Tibial nerve (tissue), 4 donors: ENCODE results near the gene DNAJC5G. TPM values are rescaled to one million over a fixed set of nuclear protein-coding genes. Genes with fewer than 3 reads are reported as not detected.
"Not testable (repeated sequence)": the region's sequence is repeated elsewhere in the genome, so short reads cannot be mapped to it uniquely, and the experiment has no call there.

Experiments used
- DNase-seq, 2 donors: peaks; one replicate each; pipeline ENCODE4 v3.0.0-alpha.2; 2019; ENCODE audit warnings: low spot score in 2 of 2
- H3K27ac ChIP-seq, 4 donors: fragments of 200-600 bp; sonication (generic) in 3 of 4; one replicate each; pipeline ENCODE4 v1.5.1; 2017 to 2019; ENCODE audit warnings: mild to moderate bottlenecking in 1 of 4
- H3K27me3 ChIP-seq, 2 donors: fragments of 200-600 bp; sonication (generic) in 1 of 2; one replicate each; pipeline versions ENCODE4 v1.5.1 to v1.6.0; 2017 to 2019
- H3K36me3 ChIP-seq, 3 donors: fragments of 200-600 bp; sonication (generic); one replicate each; pipeline ENCODE4 v1.5.1; 2018 to 2019
- H3K4me1 ChIP-seq, 4 donors: fragments of 200-600 bp; sonication (generic) in 3 of 4; one replicate each; pipeline ENCODE4 v1.5.1; 2017 to 2019
- H3K4me3 ChIP-seq, 4 donors: fragments of 200-600 bp; sonication (generic) in 3 of 4; one replicate each; pipeline ENCODE4 v1.5.1; 2017 to 2019; ENCODE audit warnings: mild to moderate bottlenecking in 1 of 4, moderate library complexity in 1 of 4
- H3K9me3 ChIP-seq, 4 donors: fragments of 200-600 bp; sonication (generic) in 3 of 4; one replicate each; pipeline ENCODE4 v1.5.1; 2017 to 2019
- EP300 ChIP-seq, 2 donors: sonication (generic); formaldehyde crosslinking; IDR thresholded peaks; one replicate each; pipeline ENCODE4 v1.6.1; 2017; ENCODE audit warnings: antibody characterized with exemption in 2 of 2, mild to moderate bottlenecking in 1 of 2
- POLR2A ChIP-seq, 2 donors: fragments of 450-650 bp; IDR thresholded peaks; one replicate each; pipeline ENCODE4 v1.6.1; 2017; ENCODE audit warnings: antibody characterized with exemption in 2 of 2, mild to moderate bottlenecking in 2 of 2, moderate library complexity in 2 of 2
- WGBS, 2 donors: methylation state at CpG; one replicate each; pipeline ENCODE4 v1.1.5; 2018; 5-methylcytosine and 5-hydroxymethylcytosine counted together
- total RNA-seq, 4 donors: library from RNA; depleted of rRNA; stranded (reverse); fragments of >200 nt; gene quantifications; one replicate each; pipeline ENCODE4 v1.1.0, GENCODE V29; 2016
- TF ChIP-seq, protein P1 (sequence below), 5 experiments: fragments of 200-600 bp in 3 of 5; fragments of 450-650 bp in 2 of 5; sonication (generic) in 3 of 5; IDR thresholded peaks; one replicate each; pipeline ENCODE4 v1.5.1; 2016 to 2019; ENCODE audit warnings: antibody characterized with exemption in 5 of 5, mild to moderate bottlenecking in 3 of 5, moderate library complexity in 2 of 5

DNAJC5G gene
- total RNA-seq, 4 donors from 2014 or later, result 2.5 TPM; not detected in 3

DNA sequence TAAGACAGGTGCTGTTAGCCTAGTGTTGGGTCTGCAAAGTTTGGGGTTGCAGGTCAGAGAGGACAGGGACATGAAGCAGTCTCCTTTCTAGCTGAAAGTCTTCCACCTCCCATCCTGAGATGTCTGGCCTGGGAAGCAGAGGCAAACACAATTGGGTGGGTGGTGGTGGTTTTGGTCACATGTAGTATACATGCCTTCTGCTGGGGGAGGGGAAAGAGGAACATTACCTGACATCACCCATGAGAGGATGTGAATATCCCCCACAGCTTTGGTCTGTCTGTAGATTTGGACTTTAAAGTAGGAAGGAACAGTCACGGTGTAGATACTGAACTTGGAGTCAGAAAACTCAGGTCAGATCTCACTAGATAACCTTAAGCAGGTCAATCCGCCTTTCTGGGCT is 4.6 kb upstream of the DNAJC5G start:
- peaks cover 0 to 38% of the 10 kb centered on the region in 2 donors for H3K27me3 ChIP-seq
- TF ChIP-seq, protein P1, sequence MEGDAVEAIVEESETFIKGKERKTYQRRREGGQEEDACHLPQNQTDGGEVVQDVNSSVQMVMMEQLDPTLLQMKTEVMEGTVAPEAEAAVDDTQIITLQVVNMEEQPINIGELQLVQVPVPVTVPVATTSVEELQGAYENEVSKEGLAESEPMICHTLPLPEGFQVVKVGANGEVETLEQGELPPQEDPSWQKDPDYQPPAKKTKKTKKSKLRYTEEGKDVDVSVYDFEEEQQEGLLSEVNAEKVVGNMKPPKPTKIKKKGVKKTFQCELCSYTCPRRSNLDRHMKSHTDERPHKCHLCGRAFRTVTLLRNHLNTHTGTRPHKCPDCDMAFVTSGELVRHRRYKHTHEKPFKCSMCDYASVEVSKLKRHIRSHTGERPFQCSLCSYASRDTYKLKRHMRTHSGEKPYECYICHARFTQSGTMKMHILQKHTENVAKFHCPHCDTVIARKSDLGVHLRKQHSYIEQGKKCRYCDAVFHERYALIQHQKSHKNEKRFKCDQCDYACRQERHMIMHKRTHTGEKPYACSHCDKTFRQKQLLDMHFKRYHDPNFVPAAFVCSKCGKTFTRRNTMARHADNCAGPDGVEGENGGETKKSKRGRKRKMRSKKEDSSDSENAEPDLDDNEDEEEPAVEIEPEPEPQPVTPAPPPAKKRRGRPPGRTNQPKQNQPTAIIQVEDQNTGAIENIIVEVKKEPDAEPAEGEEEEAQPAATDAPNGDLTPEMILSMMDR (IDR thresholded peaks at IDR 0.05), result no peak
- no peak for TF ChIP-seq POLR2A (IDR thresholded peaks at IDR 0.05)
- TF ChIP-seq EP300 (IDR thresholded peaks at IDR 0.05), result no peak
- DNase-seq, result no peak
- no peak overlapping the region for H3K4me3 ChIP-seq
- WGBS, 2 donors, result 75 to 87% methylated on average over 2 of the region's 2 CpGs
- H3K36me3 ChIP-seq, result no peaks in the 10 kb centered on the region
- H3K4me1 ChIP-seq, result no peaks in the 10 kb centered on the region
- no peak overlapping the region for H3K27ac ChIP-seq
- H3K9me3 ChIP-seq, result no peaks in the 10 kb centered on the region

DNA sequence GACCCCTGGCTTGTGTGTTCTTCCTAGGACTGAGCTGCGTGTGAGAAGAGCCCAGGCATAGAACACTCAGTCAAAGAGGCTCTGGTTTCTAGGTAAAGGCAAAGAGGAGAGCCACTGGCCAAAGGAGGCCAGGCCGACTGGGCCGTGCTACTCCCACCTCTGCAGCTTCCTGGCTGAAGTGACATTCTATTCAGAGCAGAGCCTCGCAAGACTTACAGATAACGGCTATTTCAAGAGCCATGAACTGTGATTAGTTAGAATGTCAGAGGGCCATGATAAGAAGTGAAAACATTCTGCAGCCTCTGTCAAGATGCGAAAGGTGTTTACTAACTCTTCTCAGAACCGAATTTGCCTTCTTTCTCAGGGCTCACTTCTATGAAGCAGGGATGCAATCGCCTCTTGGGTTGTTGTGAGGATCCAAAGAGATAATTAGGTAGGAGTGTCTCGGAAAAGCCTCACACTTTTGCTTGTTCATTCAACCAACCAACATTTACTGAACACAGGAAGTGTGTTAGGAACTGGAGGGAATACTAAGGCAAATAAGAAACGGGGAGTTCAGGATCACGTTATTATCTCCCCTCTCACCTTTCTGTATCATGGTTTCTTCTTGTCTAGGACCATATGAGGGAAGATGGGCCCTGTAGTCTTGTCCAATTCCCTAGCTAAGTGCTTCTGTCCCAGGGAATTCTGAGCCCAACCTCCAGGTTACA is 3.4 kb upstream of the DNAJC5G start:
- Histone ChIP-seq H3K4me3 (no peak overlapping the region), H3K9me3 (no peaks in the 10 kb centered on the region), H3K27ac (no peak overlapping the region), H3K36me3 (no peaks in the 10 kb centered on the region), H3K4me1 (no peaks in the 10 kb centered on the region), H3K27me3 (peaks cover 0 to 28% of the 10 kb centered on the region in 2 donors)
- TF ChIP-seq EP300 (IDR thresholded peaks at IDR 0.05) (no peak), POLR2A (IDR thresholded peaks at IDR 0.05) (no peak)
- WGBS, 2 donors, result 63 to 64% methylated on average over 11 of the region's 11 CpGs
- no peak for DNase-seq

DNA sequence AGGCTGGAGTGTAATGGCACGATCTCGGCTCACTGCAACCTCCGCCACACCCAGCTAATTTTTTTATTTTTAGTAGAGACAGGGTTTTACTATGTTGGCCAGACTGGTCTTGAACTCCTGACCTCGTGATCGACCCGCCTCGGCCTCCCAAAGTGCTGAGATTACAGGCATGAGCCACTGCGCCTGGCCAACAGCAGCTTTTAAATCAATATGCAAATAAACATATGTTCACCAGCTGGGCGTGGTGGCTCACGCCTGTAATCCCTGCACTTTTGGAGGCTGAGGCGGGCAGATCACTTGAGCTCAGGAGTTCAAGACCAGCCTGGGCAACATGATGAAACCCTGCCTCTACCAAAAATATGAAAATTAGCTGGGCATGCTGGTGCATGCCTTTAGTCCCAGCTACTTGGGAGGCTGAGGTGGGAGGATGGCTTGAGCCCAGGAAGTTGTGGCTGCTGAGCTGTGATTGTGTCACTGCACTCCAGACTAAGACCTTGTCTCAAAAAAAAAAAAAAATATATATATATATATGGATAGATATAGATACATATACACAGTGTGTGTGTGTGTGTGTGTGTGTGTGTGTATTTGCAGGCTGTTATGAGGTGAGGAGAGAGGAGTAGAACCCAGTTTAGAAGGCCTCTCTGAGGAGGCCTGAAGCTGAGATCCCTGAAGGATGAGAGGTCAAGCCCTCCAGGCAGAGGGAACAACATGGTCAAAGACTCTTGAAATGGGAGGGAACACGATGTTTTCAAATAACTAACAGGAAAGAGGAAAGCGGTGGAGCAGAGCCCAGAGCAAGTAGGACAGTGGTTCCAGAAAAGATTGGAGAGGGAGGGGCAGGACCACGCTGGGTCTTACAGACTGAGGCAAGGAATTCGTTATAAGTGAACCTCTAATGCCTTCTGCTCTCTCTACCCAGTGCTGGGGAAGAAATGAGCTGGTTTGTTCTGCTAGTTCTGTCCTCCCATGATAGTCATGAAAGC is 2.4 kb upstream of the DNAJC5G start:
- not testable (repeated sequence) for H3K4me1 ChIP-seq, H3K36me3 ChIP-seq, H3K9me3 ChIP-seq, H3K4me3 ChIP-seq, H3K27ac ChIP-seq, DNase-seq
- WGBS, 2 donors, result 76 to 80% methylated on average over 15 of the region's 15 CpGs
- H3K27me3 ChIP-seq, result peaks cover 0 to 27% of the 10 kb centered on the region in 2 donors

DNA sequence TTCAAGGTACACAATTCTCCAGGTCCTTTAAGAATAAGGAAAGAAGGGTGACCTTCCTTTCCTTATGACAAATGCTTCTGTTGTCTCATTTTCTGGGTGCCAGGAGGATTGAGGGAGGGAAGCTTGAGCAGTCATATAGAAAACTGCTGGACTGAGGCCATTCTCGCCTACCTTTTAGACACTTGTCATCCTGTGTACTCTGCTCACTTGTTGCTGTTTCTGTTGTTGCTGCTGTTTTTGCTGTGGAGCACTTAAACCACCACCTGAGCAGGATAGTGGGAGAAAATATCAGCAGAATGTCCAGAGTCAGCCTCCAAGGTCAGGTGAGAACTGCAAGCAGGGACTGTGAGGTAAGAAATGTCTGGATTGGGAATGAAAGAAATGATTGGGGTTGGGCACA is 2.8 kb downstream of the DNAJC5G start:
- Histone ChIP-seq H3K36me3 (no peaks in the 10 kb centered on the region), H3K27ac (no peak overlapping the region), H3K27me3 (peaks cover 0 to 18% of the 10 kb centered on the region in 2 donors), H3K4me3 (no peak overlapping the region), H3K4me1 (peaks cover 0 to 18% (median 5%) of the 10 kb centered on the region in 4 donors), H3K9me3 (no peaks in the 10 kb centered on the region)
- no peak for DNase-seq
- 78 to 83% methylated on average over 1 of the region's 1 CpG for WGBS, 2 donors
- TF ChIP-seq, protein P1 (IDR thresholded peaks at IDR 0.05), result no peak
- TF ChIP-seq EP300 (IDR thresholded peaks at IDR 0.05), result no peak

DNA sequence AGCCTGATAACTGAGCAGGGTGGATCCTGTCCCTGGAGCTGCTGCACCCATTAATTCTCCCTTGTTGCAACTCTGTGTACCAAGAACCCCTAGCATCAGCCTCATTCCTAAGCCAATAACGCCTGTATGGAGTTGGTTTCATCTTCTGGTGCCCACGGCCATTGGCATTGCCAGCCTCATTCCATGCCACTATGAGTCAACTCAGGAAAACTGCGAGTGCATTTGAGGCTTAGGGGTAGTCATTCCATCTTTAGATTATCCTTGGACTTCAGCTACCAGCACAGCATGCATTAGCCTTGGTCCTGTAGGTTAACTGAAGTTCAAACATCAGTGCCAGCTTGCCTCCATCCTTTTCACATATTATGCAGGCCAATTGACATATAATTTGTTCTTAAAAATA is 5.6 kb downstream of the DNAJC5G start:
- Histone ChIP-seq H3K4me3 (no peak overlapping the region), H3K27ac (no peak overlapping the region), H3K36me3 (no peaks in the 10 kb centered on the region), H3K4me1 (peaks cover 0 to 18% (median 5%) of the 10 kb centered on the region in 4 donors), H3K9me3 (no peaks in the 10 kb centered on the region), H3K27me3 (peaks cover 0 to 21% of the 10 kb centered on the region in 2 donors)
- TF ChIP-seq, protein P1 (IDR thresholded peaks at IDR 0.05), result no peak
- TF ChIP-seq POLR2A (IDR thresholded peaks at IDR 0.05) (no peak), EP300 (IDR thresholded peaks at IDR 0.05) (no peak)
- 60 to 68% methylated on average over 3 of the region's 3 CpGs for WGBS, 2 donors
- DNase-seq, result no peak

DNA sequence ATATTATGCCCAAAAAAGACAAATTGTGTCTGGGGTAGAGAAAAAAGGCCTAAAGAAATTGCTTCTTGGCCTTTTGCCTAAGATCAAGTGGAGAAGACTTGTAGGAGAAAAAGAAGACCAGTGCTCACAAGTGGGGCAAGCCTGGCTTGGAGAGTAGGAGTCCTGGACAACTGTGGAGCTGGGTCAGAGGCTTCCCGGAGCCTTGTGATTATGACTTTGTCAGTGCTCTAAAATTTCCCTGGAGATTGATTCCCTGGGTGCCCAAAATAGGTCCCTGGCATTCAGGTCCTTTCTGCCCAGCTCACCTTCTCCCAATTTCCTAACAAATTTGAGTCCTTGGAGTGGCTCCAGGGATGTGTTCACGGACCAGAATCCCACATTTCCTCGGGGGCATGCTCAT is 6.2 kb downstream of the DNAJC5G start:
- no peak overlapping the region for H3K4me3 ChIP-seq
- H3K27me3 ChIP-seq, result peaks cover 0 to 21% of the 10 kb centered on the region in 2 donors
- WGBS, 2 donors, result 54 to 68% methylated on average over 3 of the region's 3 CpGs
- H3K4me1 ChIP-seq, result peaks cover 0 to 18% (median 5%) of the 10 kb centered on the region in 4 donors
- no peaks in the 10 kb centered on the region for H3K9me3 ChIP-seq
- DNase-seq, result no peak
- H3K27ac ChIP-seq, result no peak overlapping the region
- H3K36me3 ChIP-seq, result no peaks in the 10 kb centered on the region
- TF ChIP-seq POLR2A (IDR thresholded peaks at IDR 0.05) (no peak), EP300 (IDR thresholded peaks at IDR 0.05) (no peak)
- TF ChIP-seq, protein P1 (IDR thresholded peaks at IDR 0.05), result no peak
